SKM-1 (cell line): ENCODE data around the gene KATNAL1.

Experiments
- DNase-seq: peaks from one replicate; lab custom pipeline; 2025; ENCODE audit not compliant: unreplicated experiment; lab: John Stamatoyannopoulos, UW

KATNAL1 gene

DNA sequence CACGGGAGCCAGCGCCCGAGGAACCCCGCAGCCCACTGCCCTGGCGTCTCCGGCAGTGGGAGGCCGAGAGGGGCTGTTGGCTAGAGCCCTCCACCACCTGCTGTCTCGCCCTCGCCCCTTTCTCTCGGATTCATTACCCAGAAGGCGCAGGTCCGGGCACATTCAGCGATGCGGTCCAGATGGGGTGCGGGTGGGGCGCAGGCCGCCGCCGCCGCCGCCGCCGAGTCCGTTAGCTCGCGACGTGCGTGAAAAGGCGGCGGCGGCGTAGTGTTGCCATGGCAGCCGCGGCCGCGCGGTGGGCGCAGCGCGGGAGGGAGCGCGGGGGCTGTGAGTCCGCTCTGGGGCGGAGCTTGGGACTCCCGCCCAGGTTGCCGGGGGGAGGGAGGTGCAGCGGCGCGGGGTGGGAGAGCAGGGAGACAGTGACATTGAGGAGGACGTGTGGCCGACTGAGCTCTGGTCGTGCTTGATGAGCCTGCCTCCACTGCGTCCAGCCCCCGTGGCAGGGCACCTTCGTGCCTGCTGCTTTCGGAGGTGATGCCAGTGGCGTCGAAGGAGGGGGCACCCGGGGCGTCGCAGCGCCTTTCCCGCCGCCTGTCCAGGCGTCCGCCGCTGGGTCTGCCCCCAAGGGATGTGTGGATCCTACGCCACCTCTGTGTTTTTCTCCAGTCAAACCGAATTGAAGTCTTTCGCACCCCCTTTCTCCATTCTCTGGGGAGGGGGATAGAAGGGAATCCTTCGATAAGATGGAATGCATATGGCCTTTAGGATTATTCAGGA lies at the start of gene KATNAL1:
Gene KATNAL1 (minus strand): TSS at position 358 of the 777 bp plus-strand sequence. CDS start 23,774 bp downstream, outside the sequence.
- no peak for DNase-seq

DNA sequence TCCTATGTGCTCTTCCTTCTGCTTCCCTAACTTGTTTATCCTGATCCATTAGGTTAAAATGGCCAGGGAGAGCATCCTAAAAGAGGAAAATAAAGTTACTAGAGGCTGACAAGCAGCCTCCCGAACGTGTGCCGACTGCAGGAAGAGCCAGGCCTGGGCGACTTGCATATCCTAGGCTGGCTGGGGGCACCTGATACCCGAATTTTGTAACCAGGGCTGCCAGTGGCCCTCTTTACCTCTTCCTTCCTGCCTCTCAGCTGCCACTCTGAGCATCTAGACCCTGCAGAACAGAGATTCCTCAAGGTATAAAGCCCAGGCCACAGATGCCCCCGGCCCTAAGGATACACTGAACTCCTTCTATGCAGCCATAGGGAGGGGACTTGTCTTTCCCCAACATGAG lies 48.5 kb upstream of the KATNAL1 start:
- DNase-seq = no peak

DNA sequence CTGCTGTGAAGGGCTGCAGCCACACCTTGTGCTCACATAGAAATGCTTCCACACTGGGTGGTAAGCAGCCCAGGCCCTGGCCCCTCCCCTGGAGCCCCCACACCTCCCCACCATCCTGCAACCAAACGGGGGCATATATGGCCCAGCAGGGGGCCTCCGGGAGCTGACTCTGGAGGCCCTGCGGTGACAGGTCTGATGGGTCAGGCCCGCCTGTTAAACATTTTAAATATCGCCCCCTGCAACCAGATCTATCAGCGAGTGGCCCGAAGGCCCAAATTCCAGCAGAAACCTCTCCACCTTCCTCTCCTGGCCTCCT lies 48.0 kb upstream of the KATNAL1 start:
- no peak for DNase-seq

DNA sequence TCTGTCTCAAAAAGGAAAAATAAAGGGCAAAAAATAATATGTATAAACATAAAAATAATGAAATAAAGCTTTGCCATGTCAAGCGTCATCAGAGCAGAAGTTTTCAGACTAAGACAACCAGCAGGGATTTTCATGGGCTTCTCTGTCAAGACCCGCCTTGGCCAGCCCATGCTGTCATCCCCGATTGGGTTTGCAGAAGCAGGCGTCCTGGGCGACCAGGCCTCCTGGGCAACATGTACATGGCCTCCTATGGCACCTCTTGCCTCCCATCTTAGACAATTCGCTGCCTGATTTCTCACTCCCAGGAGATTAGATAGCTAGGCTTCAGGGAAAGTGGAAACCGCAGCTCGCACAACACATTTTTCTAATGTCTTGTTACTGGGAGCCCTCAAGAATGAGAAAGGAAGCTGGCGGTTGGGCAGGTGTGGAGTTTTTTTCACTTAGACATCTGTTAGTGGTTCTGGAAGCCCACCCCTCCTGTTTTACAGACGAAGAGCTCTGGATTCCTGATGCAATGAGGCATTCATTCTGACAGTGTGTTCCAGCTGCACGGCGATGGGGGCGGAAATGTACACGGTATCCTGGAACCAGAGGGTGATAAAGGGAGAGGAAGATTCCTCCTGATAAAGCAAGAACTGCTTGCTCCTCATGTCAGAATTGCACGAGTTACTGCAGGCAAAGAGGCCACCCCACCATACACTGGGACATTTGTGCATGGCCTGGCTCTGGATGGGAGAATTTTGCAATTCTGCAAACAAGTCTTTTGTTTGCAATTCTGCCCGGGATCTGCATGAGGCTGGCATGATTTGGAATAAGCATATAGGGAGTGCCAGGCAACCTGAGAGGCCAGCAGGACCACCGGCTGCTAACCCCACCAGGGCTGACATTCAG lies 47.4 kb upstream of the KATNAL1 start:
- DNase-seq = no peak

DNA sequence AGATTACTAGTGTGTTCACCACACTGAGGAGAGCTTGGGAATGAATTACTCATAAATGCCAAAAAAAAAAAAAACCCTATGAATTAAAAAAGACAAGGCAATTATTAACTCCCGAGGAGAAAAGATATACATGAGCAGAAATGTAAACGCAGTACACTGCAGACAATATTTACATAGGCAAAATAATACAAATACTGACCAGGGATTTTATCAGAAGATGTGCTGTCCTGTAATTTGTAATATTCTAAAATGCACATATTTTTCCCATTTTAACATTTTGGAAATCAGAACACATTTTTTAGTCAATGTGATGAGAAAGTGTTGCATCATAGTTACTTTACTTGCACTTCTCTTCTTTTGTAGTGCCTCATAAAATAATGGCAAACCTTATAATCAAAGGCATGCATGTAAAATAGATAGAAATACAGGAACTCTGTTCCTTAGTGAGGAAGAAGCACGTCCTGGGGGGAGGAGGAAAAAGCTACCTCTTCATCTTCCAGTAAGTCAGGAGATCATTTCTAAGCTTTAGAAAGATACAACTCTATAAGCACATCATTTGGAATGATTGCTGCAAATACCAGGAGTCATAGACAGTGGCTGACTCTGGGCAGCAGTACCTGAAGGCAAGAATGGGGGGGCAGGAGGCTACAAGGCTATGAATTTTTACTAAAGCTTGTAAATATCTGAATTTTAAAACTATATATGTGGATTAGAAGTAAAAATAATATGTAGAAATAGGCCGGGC lies 46.3 kb upstream of the KATNAL1 start:
- DNase-seq = no peak

DNA sequence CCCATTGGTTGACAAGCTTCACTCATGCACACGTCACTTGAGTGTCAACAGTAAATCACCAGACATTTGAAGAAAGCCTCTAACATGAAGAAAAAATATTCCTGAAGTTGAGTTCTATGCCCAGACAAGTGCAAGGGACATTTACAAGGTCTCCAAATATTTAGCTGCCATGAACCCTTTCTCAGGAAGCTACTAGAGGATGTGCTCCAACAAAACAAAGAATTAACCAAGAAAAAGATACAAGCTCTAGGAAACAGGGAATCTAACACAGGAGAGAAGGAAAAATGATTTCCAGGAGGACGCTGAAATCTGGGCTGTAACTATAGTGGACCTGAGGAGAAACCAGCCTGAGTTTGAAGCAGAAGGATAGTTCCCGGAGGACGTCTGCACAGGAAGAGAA lies 45.7 kb upstream of the KATNAL1 start:
- no peak for DNase-seq

DNA sequence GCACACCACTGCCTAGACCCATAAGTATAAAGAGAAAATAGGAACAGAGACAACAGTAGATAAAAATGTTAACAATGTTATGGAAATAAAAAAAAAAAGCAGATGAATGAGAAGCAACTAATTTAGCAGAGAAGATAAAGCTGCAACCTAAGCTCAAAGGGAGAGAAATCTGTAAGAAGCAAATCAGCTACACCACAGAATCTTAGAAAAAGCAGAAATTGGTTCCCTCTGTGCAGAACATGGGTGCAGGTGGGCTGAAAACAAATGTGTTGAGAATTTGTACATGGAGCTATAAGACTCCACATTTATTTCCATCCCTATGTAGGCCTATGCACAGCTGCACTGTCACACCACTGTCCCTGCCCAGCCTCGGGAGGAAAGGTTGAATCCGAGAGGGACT lies 44.8 kb upstream of the KATNAL1 start:
- DNase-seq = no peak

DNA sequence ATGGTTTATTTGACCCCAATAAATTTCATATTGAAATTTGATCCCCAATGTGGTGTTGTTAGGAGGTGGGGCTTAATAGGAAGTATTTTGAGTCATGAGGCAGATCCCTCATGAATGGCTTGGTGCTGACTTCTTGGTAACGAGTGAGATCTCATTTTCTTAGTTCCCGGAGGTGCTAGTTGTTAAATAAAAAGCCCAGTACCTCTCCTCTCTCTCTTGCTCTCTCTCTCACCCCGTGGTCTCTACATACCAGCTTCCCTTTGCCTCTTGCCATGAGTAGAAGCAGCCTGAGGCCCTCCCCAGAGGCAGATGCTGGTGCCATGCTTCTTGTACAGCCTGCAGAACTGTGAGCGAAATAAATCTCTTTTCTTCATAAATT lies 39.4 kb upstream of the KATNAL1 start:
- DNase-seq = no peak

DNA sequence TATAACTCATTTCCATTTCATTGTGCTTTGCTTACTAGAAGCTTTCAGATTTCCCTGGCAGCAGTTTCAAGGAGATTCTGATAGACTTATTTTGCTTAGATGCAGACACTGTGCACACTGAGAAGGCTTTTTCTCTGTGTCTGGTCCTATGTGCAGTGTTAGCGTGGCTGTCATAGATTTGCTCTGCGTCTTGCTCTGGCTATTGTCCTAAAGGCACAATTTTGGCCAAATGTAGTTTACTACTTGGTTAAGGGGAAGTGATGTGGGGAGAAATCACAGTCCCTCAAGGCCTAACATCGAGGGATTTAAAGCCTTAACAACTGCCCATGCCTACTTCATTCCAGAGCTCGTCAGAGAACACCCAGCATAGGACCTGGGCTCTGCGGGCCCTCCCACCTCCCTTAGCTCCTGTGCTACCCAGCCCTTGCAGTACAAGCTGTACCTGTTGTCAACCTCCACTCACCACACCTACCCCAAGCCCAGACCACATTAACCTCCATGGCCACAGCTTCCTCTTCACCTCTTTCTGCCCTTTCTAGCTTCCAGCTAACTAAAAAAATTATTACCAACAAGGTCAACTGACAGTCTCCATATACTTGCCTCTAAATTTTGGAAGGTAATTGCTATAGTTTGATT lies 38.9 kb upstream of the KATNAL1 start:
- DNase-seq = no peak

DNA sequence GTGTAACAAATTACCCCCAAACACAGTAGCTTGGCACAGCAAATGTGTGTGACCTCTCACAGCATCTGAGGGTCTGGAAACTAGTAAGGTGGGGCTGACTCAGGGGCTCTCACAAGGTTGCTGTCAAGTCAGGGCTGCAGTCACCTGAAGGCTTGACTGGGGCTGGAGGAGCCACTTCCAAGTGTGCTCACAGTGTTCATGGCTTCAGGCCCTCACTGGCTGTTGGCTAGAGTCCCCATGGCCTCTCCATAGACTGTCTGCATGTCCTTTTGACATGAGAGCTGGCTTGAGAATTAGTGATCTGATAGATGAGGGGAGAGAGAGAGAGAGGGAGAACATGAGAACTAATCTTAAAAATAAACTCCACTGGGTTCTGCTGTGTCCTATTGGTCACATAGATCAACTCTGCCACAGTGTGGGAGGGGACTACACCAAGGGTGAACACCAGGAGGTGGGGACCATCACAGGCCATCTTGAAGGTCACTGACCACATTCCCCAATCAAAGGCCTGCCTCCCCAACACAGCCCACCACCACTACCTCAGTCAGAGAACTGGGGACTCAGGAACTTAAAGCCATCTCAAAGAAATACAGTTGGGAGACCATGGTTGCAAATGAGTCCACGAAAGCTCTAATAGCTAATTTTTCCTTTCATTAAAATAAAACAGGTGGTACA lies 38.2 kb upstream of the KATNAL1 start:
- DNase-seq = no peak

DNA sequence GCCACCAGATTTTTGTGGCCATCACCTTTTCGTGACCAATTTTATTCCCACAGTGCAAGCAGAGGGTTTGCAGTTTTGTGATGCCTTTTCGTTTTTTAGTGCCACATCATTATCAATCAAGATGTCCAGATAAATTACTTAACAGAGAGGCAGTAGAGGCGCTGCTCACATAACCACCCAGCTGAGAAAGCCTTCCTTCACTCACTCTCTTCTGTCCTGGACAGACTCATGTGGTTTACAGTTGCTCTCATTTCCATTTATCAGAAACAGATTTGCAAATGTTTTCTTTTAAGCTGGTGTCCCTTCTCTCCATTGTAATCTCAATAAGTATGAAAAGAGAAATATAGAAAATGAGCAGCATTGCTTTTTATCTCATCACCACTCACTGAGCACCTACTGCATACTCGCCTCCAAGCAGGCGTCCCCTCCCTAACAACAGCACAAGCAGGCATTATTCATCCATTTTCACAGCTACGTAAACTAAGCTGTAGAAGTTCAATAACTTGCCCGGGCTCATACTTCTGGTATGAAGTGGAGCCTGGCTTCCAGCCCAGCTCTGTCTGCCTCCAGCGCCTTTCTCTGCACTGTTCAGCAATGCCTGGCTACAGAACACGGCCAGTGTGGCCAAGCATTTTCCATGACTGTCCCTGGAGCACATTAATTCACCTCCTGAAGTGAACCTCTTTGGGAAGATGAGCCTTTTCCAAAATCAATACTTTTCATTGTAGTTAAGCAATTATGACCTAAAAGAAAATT lies 34.6 kb upstream of the KATNAL1 start:
- DNase-seq = no peak

DNA sequence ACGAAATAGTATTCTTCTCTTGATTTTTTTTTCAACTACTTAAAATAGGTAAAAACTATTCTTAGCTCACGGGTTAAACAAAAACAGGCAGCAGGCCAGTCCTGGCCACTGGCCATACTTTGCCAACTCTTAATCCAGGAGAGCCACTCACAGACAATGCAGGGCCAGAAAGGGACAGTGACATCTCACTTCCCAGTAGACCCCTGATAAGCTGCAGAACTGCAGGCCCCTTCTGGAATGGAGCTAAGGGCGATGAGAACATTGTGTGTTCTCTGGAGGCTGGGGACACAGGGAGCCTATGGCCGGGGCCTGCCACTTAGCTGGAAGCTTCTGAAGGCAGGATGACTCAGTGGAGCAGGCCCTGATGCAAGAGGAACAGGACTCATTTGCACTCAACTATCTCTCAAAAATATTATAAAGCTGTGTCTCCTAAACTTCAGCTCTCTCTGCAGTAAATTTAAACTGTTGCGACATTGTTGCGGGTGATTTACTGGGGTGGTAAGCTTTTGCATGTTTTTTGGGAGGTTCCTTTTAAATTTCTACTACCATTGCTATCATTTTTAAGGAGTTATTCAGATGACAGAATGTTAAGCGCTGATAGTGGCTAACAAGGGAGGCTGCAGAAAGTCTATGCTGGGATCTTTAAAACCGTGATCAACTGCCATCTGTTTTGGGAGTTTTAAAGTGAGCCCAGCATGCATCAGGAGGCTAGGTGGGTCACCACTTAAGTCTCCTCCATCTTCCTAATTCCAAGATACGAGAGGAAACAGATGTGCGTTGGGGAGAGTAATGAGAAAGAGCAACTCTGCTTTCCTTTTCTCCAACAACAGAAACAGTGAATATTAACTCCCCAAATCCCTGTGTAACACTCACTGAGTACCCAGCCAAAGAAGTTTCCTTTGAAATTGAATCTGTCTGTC lies 33.2 kb upstream of the KATNAL1 start:
- no peak for DNase-seq

DNA sequence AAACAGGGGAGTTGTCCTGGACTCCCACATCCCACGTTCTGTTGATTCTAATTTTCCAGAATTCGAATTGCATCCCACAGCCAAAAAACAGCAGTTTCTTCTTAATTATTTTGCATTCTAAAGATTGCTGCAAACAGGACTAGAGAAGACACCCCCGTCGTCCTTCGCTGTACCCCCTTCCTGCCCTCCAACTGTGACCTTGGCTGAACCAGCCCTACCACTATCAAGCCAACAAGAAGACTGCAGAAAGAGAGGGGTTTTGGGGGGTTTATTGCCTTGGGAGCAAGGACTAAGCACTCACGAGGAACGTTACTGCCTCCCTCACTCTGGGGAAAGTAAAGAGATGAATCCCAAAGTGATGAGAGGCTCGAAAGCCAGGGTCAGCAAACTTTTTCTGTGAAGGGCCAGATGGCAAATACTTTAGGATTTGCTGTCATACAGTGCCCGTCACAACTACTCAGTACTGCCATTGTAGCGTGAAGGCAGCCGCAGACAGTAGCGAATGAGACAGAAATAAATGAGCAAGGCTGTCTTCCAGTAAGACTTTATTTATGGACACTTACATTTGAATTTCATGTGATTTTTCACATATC lies 32.5 kb upstream of the KATNAL1 start:
- DNase-seq = no peak

DNA sequence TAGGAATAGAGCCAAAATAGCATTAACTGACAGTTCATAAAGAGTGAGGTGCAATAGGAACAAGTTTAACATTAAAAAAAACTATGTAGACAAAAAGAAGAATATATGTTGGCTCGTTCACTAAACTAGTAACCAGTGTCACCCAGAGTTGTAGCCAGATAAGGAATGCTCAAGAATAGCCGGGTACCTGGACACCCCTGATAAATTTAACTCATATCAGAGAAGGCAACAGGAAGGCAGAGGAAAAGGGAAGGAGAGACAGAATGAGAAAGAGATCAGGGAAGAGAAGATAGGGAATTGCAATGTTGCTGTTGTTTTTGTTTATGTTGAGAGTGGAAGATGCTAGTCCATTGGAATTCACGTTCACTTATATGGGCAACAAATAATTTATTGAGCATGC lies 31.6 kb upstream of the KATNAL1 start:
- no peak for DNase-seq

DNA sequence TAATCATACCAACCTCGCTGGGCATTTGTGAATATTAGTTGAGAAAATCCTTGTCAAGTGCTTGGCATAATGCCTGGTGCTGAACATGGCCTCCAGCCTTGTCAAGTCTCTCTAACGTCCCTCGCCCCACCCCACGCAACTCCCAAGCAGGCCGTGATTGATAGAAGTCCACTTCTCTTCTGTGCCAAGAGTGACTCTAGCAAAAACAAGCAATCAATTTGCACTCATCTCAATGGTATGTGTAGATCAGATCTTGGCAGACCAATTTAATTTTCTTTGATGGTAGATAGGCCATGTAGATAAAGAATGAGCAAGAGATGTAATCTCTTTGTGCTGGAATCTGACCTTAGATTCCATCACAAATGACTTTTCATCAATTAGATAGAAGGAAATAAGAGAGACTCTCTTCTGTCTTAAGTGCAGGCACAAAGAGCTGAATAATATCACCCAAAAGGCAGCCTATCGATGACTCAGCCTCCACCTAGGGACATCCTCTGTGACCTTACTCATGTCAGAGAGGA lies 31.0 kb upstream of the KATNAL1 start:
- no peak for DNase-seq

DNA sequence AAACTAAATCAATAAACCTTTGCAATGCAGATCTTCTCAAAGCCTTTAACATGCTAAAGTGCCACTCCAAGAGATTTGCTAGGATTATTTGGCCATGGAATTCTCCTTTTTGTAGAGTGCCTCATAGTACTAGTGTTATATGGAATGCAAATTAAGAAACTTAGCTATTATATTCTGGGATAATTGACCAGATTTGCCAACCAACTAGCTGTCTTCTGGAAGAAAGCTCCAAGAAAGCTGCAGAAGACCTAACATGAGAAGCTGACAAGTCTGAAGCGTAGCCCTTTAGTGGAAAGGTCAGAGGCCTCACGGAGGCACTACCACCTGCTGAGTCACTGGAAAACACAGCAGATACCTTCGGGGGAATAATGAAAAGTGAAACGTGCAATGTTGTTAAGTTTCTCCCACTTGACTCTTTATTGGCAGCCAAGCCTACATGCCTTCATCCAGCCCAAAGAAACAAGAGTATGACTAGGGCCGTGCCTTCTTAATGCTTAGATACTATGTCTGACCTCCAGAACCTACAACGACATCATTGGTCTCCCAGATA lies 29.8 kb upstream of the KATNAL1 start:
- no peak for DNase-seq

DNA sequence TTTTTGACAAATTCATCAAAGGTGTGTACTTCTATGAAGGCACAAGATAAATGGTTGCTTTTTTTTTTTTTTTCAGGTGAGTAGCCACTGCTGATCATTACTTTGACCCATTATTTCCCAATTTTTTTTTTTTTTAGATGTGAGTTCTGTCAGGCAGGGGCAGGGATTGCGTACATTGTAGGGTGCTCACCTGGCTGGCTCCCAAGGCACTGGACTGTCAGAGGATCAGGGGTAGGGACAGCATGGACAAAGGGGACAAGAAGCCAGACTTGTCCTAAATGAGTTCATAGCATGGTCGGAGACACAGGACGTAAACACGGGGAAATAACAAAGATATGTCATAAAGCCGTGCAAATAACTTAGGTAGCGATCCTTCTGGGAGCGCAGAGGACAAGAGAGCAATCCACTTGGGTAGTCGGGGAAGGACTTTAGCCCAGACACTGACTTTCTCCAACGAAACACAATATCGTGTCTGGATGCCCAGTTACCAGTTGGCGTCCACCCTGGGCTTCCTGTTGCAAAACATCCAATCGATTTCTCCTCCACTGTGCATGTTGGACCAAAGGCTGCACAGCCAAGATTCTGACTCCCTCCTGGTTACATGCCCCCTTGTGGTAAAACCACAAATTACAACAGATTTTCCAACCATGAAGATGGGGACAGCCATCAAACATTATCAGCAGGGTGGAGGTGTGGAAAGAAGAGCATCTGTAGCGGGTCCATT lies 27.5 kb upstream of the KATNAL1 start:
- no peak for DNase-seq
